Nephron (organoid): ENCODE results near the gene TDRD1.
A peak's percentile ranks its signal among the peaks of the same experiment; 100 is the strongest.
"Not testable (repeated sequence)": the region's sequence is repeated elsewhere in the genome, so short reads cannot be mapped to it uniquely, and the experiment has no call there.

Experiments
- H3K27ac Mint-ChIP-seq, 3 experiments: 2 replicates each; pipeline ENCODE4 v1.8.0; 2020; ENCODE audit warnings: mixed read lengths in 3 of 3, mild to moderate bottlenecking in 2 of 3, moderate library complexity in 1 of 3
- H3K27me3 Mint-ChIP-seq: 2 replicates; pipeline ENCODE4 v1.8.0; 2021; ENCODE audit warnings: low read depth, mild to moderate bottlenecking, moderate library complexity, mixed read lengths
- H3K36me3 Mint-ChIP-seq: 2 replicates; pipeline ENCODE4 v1.8.0; 2020; ENCODE audit warnings: low read depth, mixed read lengths
- H3K4me1 Mint-ChIP-seq: 2 replicates; pipeline ENCODE4 v1.8.0; 2020; ENCODE audit warnings: mixed read lengths
- H3K4me3 Mint-ChIP-seq, 3 experiments: 2 replicates each; pipeline ENCODE4 v1.8.0; 2020; ENCODE audit warnings: mild to moderate bottlenecking in 3 of 3, mixed read lengths in 3 of 3, moderate library complexity in 2 of 3
- H3K9me3 Mint-ChIP-seq: 2 replicates; pipeline ENCODE4 v1.8.0; 2020; ENCODE audit warnings: mixed read lengths
- CTCF ChIP-seq, 3 experiments: fragments of 200-600 bp; sonication (generic); IDR thresholded peaks; one replicate each; pipeline ENCODE4 v1.5.0; 2021; ENCODE audit warnings: antibody characterized with exemption in 3 of 3; ENCODE audit not compliant: unreplicated experiment in 3 of 3

Gene TDRD1

GRCh38 chr10:114179148-114179547 is at the start of gene TDRD1:
Gene TDRD1 (plus strand): TSS chr10:114179353. CDS start chr10:114187832, 8,479 bp downstream.
- H3K36me3 Mint-ChIP-seq, result no peaks in the 10 kb centered on the region
- H3K9me3 Mint-ChIP-seq, result no peaks in the 10 kb centered on the region
- H3K4me3 Mint-ChIP-seq, result no peak within 1 kb of the TSS
- peaks cover 9% of the 10 kb centered on the region for H3K4me1 Mint-ChIP-seq
- no peak within 1 kb of the TSS for H3K27ac Mint-ChIP-seq
- TF ChIP-seq CTCF (IDR thresholded peaks at IDR 0.05; ENCODE audit: unreplicated experiment in 3 of 3), result no peak
- H3K27me3 Mint-ChIP-seq, result peaks cover 18% of the 10 kb centered on the region

- Mint-ChIP-seq H3K27me3 (no peaks in the 10 kb centered on the region), H3K9me3 (no peaks in the 10 kb centered on the region), H3K4me3 (no peak overlapping the region), H3K27ac (no peak overlapping the region), H3K4me1 (no peaks in the 10 kb centered on the region), H3K36me3 (peaks cover 75% of the 10 kb centered on the region)
- TF ChIP-seq CTCF (IDR thresholded peaks at IDR 0.05; ENCODE audit: unreplicated experiment in 3 of 3), result no peak
These were observed 48.1 kb upstream of the TDRD1 start for GRCh38 chr10:114131094-114131493.

GRCh38 chr10:114135476-114135875 is 43.7 kb upstream of the TDRD1 start:
- TF ChIP-seq CTCF (IDR thresholded peaks at IDR 0.05; ENCODE audit: unreplicated experiment in 3 of 3), result no peak
- Mint-ChIP-seq H3K27ac (no peak overlapping the region), H3K9me3 (no peaks in the 10 kb centered on the region), H3K4me1 (no peaks in the 10 kb centered on the region), H3K36me3 (peaks cover 53% of the 10 kb centered on the region), H3K4me3 (no peak overlapping the region), H3K27me3 (no peaks in the 10 kb centered on the region)

GRCh38 chr10:114138581-114138980 is 40.6 kb upstream of the TDRD1 start:
- no peak overlapping the region for H3K4me3 Mint-ChIP-seq
- no peak for TF ChIP-seq CTCF (IDR thresholded peaks at IDR 0.05; ENCODE audit: unreplicated experiment in 3 of 3)
- H3K36me3 Mint-ChIP-seq, result peaks cover 46% of the 10 kb centered on the region
- no peak overlapping the region for H3K27ac Mint-ChIP-seq
- H3K4me1 Mint-ChIP-seq, result no peaks in the 10 kb centered on the region
- no peaks in the 10 kb centered on the region for H3K9me3 Mint-ChIP-seq
- no peaks in the 10 kb centered on the region for H3K27me3 Mint-ChIP-seq

GRCh38 chr10:114140036-114140435 is 39.1 kb upstream of the TDRD1 start:
- no peaks in the 10 kb centered on the region for H3K27me3 Mint-ChIP-seq
- H3K36me3 Mint-ChIP-seq, result peaks cover 40% of the 10 kb centered on the region
- H3K4me1 Mint-ChIP-seq, result no peaks in the 10 kb centered on the region
- no peak overlapping the region for H3K27ac Mint-ChIP-seq
- H3K4me3 Mint-ChIP-seq, result no peak overlapping the region
- no peak for TF ChIP-seq CTCF (IDR thresholded peaks at IDR 0.05; ENCODE audit: unreplicated experiment in 3 of 3)
- H3K9me3 Mint-ChIP-seq, result no peaks in the 10 kb centered on the region

GRCh38 chr10:114140827-114141226 is 38.3 kb upstream of the TDRD1 start:
- H3K27me3 Mint-ChIP-seq, H3K4me3 Mint-ChIP-seq, H3K9me3 Mint-ChIP-seq, H3K4me1 Mint-ChIP-seq: not testable (repeated sequence)
- peak overlapping the region in 1 of 3 experiments; percentile 78 for H3K27ac Mint-ChIP-seq
- H3K36me3 Mint-ChIP-seq, result peaks cover 40% of the 10 kb centered on the region
